Measurements from ENCODE around the gene NBR1. TPM values are rescaled to one million over a fixed set of nuclear protein-coding genes. Genes with fewer than 3 reads are reported as not detected.
"Not testable (repeated sequence)": the region's sequence is repeated elsewhere in the genome, so short reads cannot be mapped to it uniquely, and the experiment has no call there.

Gene NBR1
- total RNA-seq, 1 experiment from 2014 or later, result 93.7 TPM

DNA sequence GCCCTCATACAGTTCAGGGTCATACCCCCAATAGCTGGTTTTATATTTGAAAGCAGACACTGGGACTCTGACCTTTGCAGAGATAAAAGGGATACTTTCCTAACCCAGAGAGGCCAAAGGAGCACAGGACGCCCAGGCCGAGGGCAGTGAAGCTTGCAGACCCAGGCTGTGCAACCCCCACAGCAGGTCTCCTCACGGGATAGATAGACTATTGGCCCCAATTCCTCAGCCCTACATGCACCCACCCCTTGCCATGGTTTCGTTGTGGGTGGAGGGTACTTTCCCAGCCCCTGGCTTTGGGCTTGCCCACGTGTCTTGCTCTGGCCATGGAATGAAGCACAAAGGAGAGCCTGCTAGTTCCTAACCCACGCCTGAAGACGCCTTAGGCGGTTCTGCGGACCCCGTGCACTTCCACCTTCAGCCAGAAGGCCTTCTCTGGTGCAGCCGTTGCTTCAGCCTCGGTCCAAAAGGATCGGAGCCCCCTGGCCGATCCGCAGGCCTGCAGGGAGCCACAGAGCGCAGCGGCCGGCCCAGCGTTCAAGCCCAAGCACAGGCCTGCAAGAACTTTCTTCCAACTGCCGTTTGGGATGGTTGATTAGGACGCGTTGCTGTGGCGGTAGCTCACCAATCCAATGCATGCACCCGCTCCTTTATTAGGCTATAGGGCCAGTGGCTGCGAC, 36.1 kb upstream of the NBR1 start:
- Histone ChIP-seq H3K4me1 (replicated peaks; ENCODE audit: insufficient read depth) (no peaks in the 10 kb centered on the region), H3K9me2 (ENCODE audit: insufficient read depth) (no peaks in the 10 kb centered on the region), H3K27ac (no peak overlapping the region), H3K4me3 (no peak overlapping the region), H2AFZ (no peak overlapping the region), H3K79me2 (ENCODE audit: low read depth) (peaks cover 8% of the 10 kb centered on the region; the same call in 1 of the 2 replicates), H3F3A (ENCODE audit: insufficient read depth, low read depth) (peaks cover 14% of the 10 kb centered on the region; the same call in 1 of the 2 replicates), H4K20me1 (ENCODE audit: insufficient read depth) (peaks cover 26% of the 10 kb centered on the region), H3K4me2 (no peak overlapping the region), H3K27me3 (ENCODE audit: insufficient read depth, low read depth) (no peaks in the 10 kb centered on the region), H3K9me3 (ENCODE audit: insufficient read depth, low read depth) (no peaks in the 10 kb centered on the region), H3K36me3 (ENCODE audit: low read depth) (0 out of 2 replicates have a peak, but pooled peaks cover 6% of the 10 kb centered on the region)
- CTCF ChIA-PET, result no interaction called here
- BruUV-seq (replicated peaks), result no TSS peak
- POLR2A ChIA-PET (ENCODE audit: unreplicated experiment), result no interaction called here
- DNase-seq, result no peak
- TF ChIP-seq, protein P1, sequence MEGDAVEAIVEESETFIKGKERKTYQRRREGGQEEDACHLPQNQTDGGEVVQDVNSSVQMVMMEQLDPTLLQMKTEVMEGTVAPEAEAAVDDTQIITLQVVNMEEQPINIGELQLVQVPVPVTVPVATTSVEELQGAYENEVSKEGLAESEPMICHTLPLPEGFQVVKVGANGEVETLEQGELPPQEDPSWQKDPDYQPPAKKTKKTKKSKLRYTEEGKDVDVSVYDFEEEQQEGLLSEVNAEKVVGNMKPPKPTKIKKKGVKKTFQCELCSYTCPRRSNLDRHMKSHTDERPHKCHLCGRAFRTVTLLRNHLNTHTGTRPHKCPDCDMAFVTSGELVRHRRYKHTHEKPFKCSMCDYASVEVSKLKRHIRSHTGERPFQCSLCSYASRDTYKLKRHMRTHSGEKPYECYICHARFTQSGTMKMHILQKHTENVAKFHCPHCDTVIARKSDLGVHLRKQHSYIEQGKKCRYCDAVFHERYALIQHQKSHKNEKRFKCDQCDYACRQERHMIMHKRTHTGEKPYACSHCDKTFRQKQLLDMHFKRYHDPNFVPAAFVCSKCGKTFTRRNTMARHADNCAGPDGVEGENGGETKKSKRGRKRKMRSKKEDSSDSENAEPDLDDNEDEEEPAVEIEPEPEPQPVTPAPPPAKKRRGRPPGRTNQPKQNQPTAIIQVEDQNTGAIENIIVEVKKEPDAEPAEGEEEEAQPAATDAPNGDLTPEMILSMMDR (conservative IDR thresholded peaks at IDR 0.05), result no peak
- no peak for TF ChIP-seq EZH2 (IDR thresholded peaks at IDR 0.05; ENCODE audit: low read depth)
- intact Hi-C loops (cut with micrococcal nuclease; ENCODE audit: unreplicated experiment), result no loop called here

DNA sequence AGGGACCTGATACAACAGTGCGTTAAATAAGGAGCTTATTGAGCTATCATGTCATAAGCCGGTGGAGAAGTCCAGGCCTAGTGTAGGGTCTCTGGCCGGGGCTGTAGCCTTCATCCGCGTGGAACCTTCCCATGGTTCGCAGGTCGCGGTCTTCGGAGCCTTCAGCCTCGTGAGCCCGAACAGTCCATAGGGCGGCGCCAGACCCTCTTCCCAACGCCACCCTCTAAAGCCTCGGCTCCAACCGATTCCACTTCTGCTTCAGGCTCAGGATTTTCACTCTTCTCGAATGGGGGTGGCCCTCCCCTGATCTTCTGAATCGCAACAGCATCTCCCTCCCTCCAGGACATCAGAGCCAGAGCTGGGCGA, 35.6 kb upstream of the NBR1 start:
- H3K4me1 ChIP-seq (replicated peaks; ENCODE audit: insufficient read depth), result no peaks in the 10 kb centered on the region
- no peak for TF ChIP-seq EZH2 (IDR thresholded peaks at IDR 0.05; ENCODE audit: low read depth)
- TF ChIP-seq, protein P1 (conservative IDR thresholded peaks at IDR 0.05), result no peak
- no peaks in the 10 kb centered on the region for H3K27me3 ChIP-seq (ENCODE audit: insufficient read depth, low read depth)
- no peak overlapping the region for H2AFZ ChIP-seq
- ChIA-PET POLR2A (ENCODE audit: unreplicated experiment) (no interaction called here), CTCF (no interaction called here)
- BruUV-seq (replicated peaks), result no TSS peak
- H3K4me2 ChIP-seq, result no peak overlapping the region
- H4K20me1 ChIP-seq (ENCODE audit: insufficient read depth), result peaks cover 22% of the 10 kb centered on the region
- H3K4me3 ChIP-seq, result no peak overlapping the region
- no peaks in the 10 kb centered on the region for H3K9me2 ChIP-seq (ENCODE audit: insufficient read depth)
- H3K27ac ChIP-seq, result no peak overlapping the region
- intact Hi-C loops (cut with micrococcal nuclease; ENCODE audit: unreplicated experiment), result no loop called here
- no peaks in the 10 kb centered on the region for H3K9me3 ChIP-seq (ENCODE audit: insufficient read depth, low read depth)
- 0 out of 2 replicates have a peak, but pooled peaks cover 6% of the 10 kb centered on the region for H3K36me3 ChIP-seq (ENCODE audit: low read depth)
- peaks cover 4% of the 10 kb centered on the region; the same call in 1 of the 2 replicates for H3K79me2 ChIP-seq (ENCODE audit: low read depth)
- peaks cover 13% of the 10 kb centered on the region; the same call in 1 of the 2 replicates for H3F3A ChIP-seq (ENCODE audit: insufficient read depth, low read depth)
- no peak for DNase-seq

DNA sequence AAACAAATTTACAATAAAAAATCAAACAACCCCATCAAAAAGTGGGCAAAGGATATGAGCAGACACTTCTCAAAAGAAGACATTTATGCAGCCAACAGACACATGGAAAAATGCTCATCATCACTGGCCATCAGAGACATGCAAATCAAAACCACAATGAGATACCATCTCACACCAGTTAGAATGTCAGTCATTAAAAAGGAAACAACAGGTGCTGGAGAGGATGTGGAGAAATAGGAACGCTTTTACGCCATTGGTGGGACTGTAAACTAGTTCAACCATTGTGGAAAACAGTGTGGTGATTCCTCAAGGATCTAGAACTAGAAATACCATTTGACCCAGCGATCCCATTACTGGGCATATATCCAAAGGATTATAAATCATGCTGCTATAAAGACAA, 34.4 kb upstream of the NBR1 start:
- H3K4me2 ChIP-seq; POLR2A ChIA-PET (ENCODE audit: unreplicated experiment); CTCF ChIA-PET; BruUV-seq (replicated peaks); H3F3A ChIP-seq (ENCODE audit: insufficient read depth, low read depth); H3K9me3 ChIP-seq (ENCODE audit: insufficient read depth, low read depth); intact Hi-C loops (cut with micrococcal nuclease; ENCODE audit: unreplicated experiment); DNase-seq; H3K27ac ChIP-seq; H3K4me3 ChIP-seq; H3K9me2 ChIP-seq (ENCODE audit: insufficient read depth); H3K79me2 ChIP-seq (ENCODE audit: low read depth); H3K36me3 ChIP-seq (ENCODE audit: low read depth); H2AFZ ChIP-seq; H3K4me1 ChIP-seq (replicated peaks; ENCODE audit: insufficient read depth); H3K27me3 ChIP-seq (ENCODE audit: insufficient read depth, low read depth): not testable (repeated sequence)
- peaks cover 12% of the 10 kb centered on the region for H4K20me1 ChIP-seq (ENCODE audit: insufficient read depth)

DNA sequence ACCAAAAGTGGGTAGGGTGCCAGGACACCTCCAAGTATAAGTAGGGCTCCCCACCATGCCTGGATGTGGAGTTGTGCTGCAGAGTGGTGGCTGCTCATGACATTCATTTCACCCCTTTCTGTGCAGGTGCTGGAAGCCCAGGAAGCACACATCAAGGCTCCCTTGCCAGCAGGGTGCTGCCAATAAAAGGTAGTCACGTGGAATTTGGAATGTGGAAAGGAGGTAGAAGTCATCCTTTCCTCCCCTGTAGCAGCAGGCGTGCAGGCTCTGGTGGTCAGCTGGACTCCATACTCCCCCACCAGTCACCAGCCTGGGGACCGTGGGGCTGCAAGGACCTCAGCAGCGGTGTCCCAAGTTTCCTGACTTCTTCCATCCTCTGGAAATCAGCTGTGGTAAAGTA, 32.5 kb upstream of the NBR1 start:
- intact Hi-C loops (cut with micrococcal nuclease; ENCODE audit: unreplicated experiment); H3K4me3 ChIP-seq; DNase-seq; H3K4me1 ChIP-seq (replicated peaks; ENCODE audit: insufficient read depth); POLR2A ChIA-PET (ENCODE audit: unreplicated experiment); H3K27ac ChIP-seq; H3K79me2 ChIP-seq (ENCODE audit: low read depth); H3F3A ChIP-seq (ENCODE audit: insufficient read depth, low read depth); H3K9me3 ChIP-seq (ENCODE audit: insufficient read depth, low read depth); BruUV-seq (replicated peaks); H3K27me3 ChIP-seq (ENCODE audit: insufficient read depth, low read depth); H2AFZ ChIP-seq; H3K4me2 ChIP-seq; H3K9me2 ChIP-seq (ENCODE audit: insufficient read depth); H4K20me1 ChIP-seq (ENCODE audit: insufficient read depth): not testable (repeated sequence)
- CTCF ChIA-PET, result interaction anchor here (0.6 kb wide), 1 partner anchor 534 kb away, joined by 5 read pairs; no protein-coding TSS in a partner anchor
- H3K36me3 ChIP-seq (ENCODE audit: low read depth), result 0 out of 2 replicates have a peak, but pooled peaks cover 11% of the 10 kb centered on the region
